PC-9 (cell line): Measurements from ENCODE around the gene FBXO9. TPM values are rescaled to one million over a fixed set of nuclear protein-coding genes. Genes with fewer than 3 reads are reported as not detected.

ENCODE experiments used
- BruUV-seq: library from RNA; stranded (reverse); fragments of 400-500 nt; replicated peaks from 2 replicates; lab custom pipeline; 2021; lab: Mats Ljungman, UMichigan
- CTCF ChIA-PET: fragments of 300-600 bp; sonication (Branson Sonifier 250); formaldehyde crosslinking; loops from one replicate; lab custom pipeline; 2022; ENCODE audit warnings: antibody characterized with exemption; lab: Charles Lee
- POLR2A ChIA-PET: fragments of 300-600 bp; sonication (Branson Sonifier 250); formaldehyde crosslinking; loops from one replicate; lab custom pipeline; 2022; ENCODE audit warnings: antibody characterized with exemption; ENCODE audit not compliant: unreplicated experiment; lab: Charles Lee
- DNase-seq, 2 experiments: peaks; one replicate each; pipeline versions ENCODE4 v3.0.0 to v3.0.0-alpha.2; 2015 to 2022; ENCODE audit warnings: mixed read lengths in 1 of 2
- H2AFZ ChIP-seq: fragments of 200-600 bp; sonication (generic); 2 replicates; pipeline ENCODE4 v1.8.1; 2017; ENCODE audit warnings: antibody characterized with exemption
- H3F3A ChIP-seq: fragments of 200-600 bp; sonication (generic); 2 replicates; pipeline ENCODE4 v1.8.1; 2017; ENCODE audit warnings: antibody characterized with exemption, mild to moderate bottlenecking, low read depth; ENCODE audit not compliant: insufficient read depth
- H3K27ac ChIP-seq: fragments of 200-600 bp; sonication (generic); 2 replicates; pipeline ENCODE4 v1.6.1; 2016; ENCODE audit warnings: mixed run types
- H3K27me3 ChIP-seq: fragments of 200-600 bp; sonication (generic); 2 replicates; pipeline ENCODE4 v1.6.1; 2016; ENCODE audit warnings: low read depth, mixed run types; ENCODE audit not compliant: insufficient read depth
- H3K36me3 ChIP-seq: fragments of 200-600 bp; sonication (generic); 2 replicates; pipeline ENCODE4 v1.6.1; 2016; ENCODE audit warnings: low read depth, mixed run types
- H3K4me1 ChIP-seq: fragments of 200-600 bp; sonication (generic); replicated peaks from 2 replicates; pipeline ENCODE4 v1.6.1; 2016; ENCODE audit warnings: mixed run types; ENCODE audit not compliant: insufficient read depth
- H3K4me2 ChIP-seq: fragments of 200-600 bp; sonication (generic); 2 replicates; pipeline ENCODE4 v1.6.1; 2017; ENCODE audit warnings: mixed run types
- H3K4me3 ChIP-seq: fragments of 200-600 bp; sonication (generic); 2 replicates; pipeline ENCODE4 v1.6.1; 2016; ENCODE audit warnings: mixed run types
- H3K79me2 ChIP-seq: fragments of 200-600 bp; sonication (generic); 2 replicates; pipeline ENCODE4 v1.6.1; 2017; ENCODE audit warnings: low read depth, mixed run types
- H3K9me2 ChIP-seq: fragments of 200-600 bp; sonication (generic); 2 replicates; pipeline ENCODE4 v1.8.1; 2017; ENCODE audit warnings: mild to moderate bottlenecking; ENCODE audit not compliant: insufficient read depth
- H3K9me3 ChIP-seq: fragments of 200-600 bp; sonication (generic); 2 replicates; pipeline ENCODE4 v1.8.1; 2016; ENCODE audit warnings: low read depth; ENCODE audit not compliant: insufficient read depth
- H4K20me1 ChIP-seq: fragments of 200-600 bp; sonication (generic); 2 replicates; pipeline ENCODE4 v1.8.1; 2017; ENCODE audit not compliant: insufficient read depth
- EZH2 ChIP-seq: fragments of 200-600 bp; sonication (generic); IDR thresholded peaks from 2 replicates; pipeline ENCODE4 v1.8.0; 2017; ENCODE audit warnings: antibody characterized with exemption, low read depth
- intact Hi-C: fragments of 100-400 bp; cut with micrococcal nuclease; formaldehyde crosslinking; loops from one replicate; pipeline ENCODE4 v1.10.0; 2022; ENCODE audit not compliant: unreplicated experiment
- total RNA-seq: library from RNA; stranded (reverse); gene quantifications from 2 replicates; pipeline ENCODE4 v1.2.3, GENCODE V29; 2021
- TF ChIP-seq, protein P1 (sequence below): fragments of 200-600 bp; sonication (generic); conservative IDR thresholded peaks from 2 replicates; pipeline ENCODE4 v1.6.1; 2017; ENCODE audit warnings: mixed run types, antibody characterized with exemption, mild to moderate bottlenecking, moderate library complexity

Gene FBXO9
- total RNA-seq, 1 experiment from 2014 or later: 56.5 TPM

DNA sequence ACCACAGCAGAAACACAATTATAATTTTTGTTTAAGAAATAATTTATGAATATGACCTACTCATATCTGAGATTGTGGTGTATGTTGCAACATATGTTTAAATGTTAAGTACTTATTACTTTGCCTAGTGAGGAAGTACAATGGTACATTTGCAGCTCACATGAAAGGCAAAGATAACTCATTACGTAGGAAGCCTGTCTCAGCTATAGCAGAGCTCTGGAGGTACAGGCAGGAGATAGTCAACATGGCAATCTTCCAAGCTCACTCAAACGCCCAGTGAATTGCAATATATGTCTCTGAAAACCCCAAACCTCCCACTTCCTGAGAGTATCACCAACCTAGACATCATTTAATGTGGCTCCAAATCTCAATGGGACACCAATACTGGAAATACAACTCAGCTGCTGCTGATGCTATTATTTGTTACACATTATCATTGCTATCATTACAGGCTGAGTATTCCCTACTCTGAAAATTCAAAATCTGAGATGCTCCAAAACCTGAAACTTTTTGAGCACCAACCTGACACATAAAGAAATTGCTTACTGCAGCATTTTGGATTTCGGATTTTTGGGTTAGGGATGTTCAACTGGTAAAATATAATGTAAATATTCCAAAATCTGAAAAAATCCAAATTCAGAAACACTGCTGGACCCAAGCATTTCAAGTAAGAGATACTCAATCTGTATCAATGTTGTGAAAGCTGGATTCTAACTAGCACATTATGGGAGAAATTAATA lies 45.0 kb upstream of the FBXO9 start:
- no peak for DNase-seq
- ChIA-PET POLR2A (no interaction called here), CTCF (no interaction called here)
- Histone ChIP-seq H3F3A (peaks cover 4% of the 10 kb centered on the region; the same call in 1 of the 2 replicates), H3K27me3 (no peaks in the 10 kb centered on the region), H3K27ac (no peak overlapping the region), H3K36me3 (no peaks in the 10 kb centered on the region), H2AFZ (no peak overlapping the region), H3K4me3 (no peak overlapping the region), H3K4me1 (peaks cover 8% of the 10 kb centered on the region), H4K20me1 (no peaks in the 10 kb centered on the region), H3K79me2 (no peaks in the 10 kb centered on the region), H3K4me2 (no peak overlapping the region), H3K9me3 (no peaks in the 10 kb centered on the region), H3K9me2 (no peaks in the 10 kb centered on the region; the same call in 1 of the 2 replicates)
- TF ChIP-seq EZH2: no peak
- TF ChIP-seq, protein P1, sequence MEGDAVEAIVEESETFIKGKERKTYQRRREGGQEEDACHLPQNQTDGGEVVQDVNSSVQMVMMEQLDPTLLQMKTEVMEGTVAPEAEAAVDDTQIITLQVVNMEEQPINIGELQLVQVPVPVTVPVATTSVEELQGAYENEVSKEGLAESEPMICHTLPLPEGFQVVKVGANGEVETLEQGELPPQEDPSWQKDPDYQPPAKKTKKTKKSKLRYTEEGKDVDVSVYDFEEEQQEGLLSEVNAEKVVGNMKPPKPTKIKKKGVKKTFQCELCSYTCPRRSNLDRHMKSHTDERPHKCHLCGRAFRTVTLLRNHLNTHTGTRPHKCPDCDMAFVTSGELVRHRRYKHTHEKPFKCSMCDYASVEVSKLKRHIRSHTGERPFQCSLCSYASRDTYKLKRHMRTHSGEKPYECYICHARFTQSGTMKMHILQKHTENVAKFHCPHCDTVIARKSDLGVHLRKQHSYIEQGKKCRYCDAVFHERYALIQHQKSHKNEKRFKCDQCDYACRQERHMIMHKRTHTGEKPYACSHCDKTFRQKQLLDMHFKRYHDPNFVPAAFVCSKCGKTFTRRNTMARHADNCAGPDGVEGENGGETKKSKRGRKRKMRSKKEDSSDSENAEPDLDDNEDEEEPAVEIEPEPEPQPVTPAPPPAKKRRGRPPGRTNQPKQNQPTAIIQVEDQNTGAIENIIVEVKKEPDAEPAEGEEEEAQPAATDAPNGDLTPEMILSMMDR: no peak
- intact Hi-C loops: no loop called here
- BruUV-seq: no TSS peak

DNA sequence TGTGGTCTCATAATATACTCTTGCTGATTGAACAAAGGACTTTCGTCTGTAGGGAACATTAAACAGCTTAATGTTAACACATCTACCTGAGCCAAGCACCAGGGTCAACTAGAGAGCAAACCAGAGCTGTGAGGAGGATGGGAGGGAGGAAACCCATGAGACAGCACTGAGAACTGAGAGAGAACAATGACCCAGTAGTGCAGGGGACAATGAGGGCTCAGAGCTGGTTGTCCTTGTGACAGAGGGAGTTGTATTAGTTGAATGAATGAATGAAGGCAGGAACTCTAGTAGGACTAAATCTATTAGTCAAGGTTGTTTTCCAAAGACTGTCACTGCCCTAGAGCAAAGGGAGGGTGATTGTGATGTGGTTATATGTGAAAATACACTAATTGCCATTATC lies 41.9 kb upstream of the FBXO9 start:
- H3K9me2 ChIP-seq: no peaks in the 10 kb centered on the region; the same call in 1 of the 2 replicates
- no peaks in the 10 kb centered on the region for H4K20me1 ChIP-seq
- H3K27me3 ChIP-seq: no peaks in the 10 kb centered on the region
- H3K4me2 ChIP-seq: no peak overlapping the region
- no peak for DNase-seq
- no peaks in the 10 kb centered on the region for H3K9me3 ChIP-seq
- ChIA-PET CTCF (no interaction called here), POLR2A (no interaction called here)
- no peak overlapping the region for H2AFZ ChIP-seq
- intact Hi-C loops: no loop called here
- no peaks in the 10 kb centered on the region for H3K36me3 ChIP-seq
- H3K4me1 ChIP-seq: no peaks in the 10 kb centered on the region
- H3K4me3 ChIP-seq: no peak overlapping the region
- TF ChIP-seq, protein P1: no peak
- TF ChIP-seq EZH2: no peak
- H3F3A ChIP-seq: no peaks in the 10 kb centered on the region
- H3K79me2 ChIP-seq: no peaks in the 10 kb centered on the region
- no TSS peak for BruUV-seq
- H3K27ac ChIP-seq: no peak overlapping the region

DNA sequence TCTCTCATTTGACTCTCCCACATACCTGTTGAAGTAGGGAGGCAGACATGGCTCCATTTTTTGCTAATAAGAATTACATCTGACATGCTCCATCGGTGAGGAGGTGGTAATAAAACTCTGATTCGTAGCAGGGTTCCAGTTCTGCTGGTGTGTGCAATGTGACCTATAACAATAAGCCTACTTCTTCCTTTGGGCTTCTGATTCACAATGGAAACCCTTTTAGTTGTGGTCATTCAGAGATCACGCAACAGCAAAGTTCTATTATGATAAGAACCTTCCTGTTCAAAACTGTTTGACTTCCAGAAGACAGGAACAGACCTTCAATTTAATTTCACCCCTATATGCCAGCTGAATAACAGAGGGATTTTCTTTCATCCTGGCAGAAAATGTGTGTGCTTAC lies 38.7 kb upstream of the FBXO9 start:
- Histone ChIP-seq H3K27me3 (no peaks in the 10 kb centered on the region), H3K4me3 (no peak overlapping the region), H3K79me2 (no peaks in the 10 kb centered on the region), H3K4me1 (no peaks in the 10 kb centered on the region), H3K36me3 (no peaks in the 10 kb centered on the region), H3K9me2 (no peaks in the 10 kb centered on the region; the same call in 1 of the 2 replicates), H4K20me1 (no peaks in the 10 kb centered on the region), H2AFZ (no peak overlapping the region), H3K9me3 (no peaks in the 10 kb centered on the region), H3K4me2 (no peak overlapping the region), H3K27ac (no peak overlapping the region), H3F3A (no peaks in the 10 kb centered on the region)
- no TSS peak for BruUV-seq
- no peak for DNase-seq
- TF ChIP-seq EZH2: no peak
- TF ChIP-seq, protein P1: no peak
- CTCF ChIA-PET: no interaction called here
- intact Hi-C loops: no loop called here
- POLR2A ChIA-PET: no interaction called here
